Erythroblast (primary cell): ENCODE measurements around the gene MUCL3.

Experiments
- GATA1 ChIP-seq: IDR thresholded peaks from 2 replicates; pipeline ENCODE4 v1.6.1; 2011; ENCODE audit warnings: low read depth, mild to moderate bottlenecking, control low read depth, low read length, moderate library complexity
- POLR2A ChIP-seq: IDR thresholded peaks from 2 replicates; pipeline ENCODE4 v1.6.1; 2011; ENCODE audit warnings: mild to moderate bottlenecking, low read length

- no peak for TF ChIP-seq POLR2A
- no peak for TF ChIP-seq GATA1
These were observed 44.2 kb upstream of the MUCL3 start for GRCh38 chr6:30896541-30896940.
